ENCODE data around the gene PTPRN2. TPM values are rescaled to one million over a fixed set of nuclear protein-coding genes. Genes with fewer than 3 reads are reported as not detected.

PTPRN2 gene
- total and polyA plus RNA-seq, 2 of the 8 experiments (the other 6 are each of a cell fraction or from before 2014, with no cell fraction given) = 2.6 to 4.5 TPM

GRCh38 chr7:157846271-157846670 is 741.4 kb downstream of the PTPRN2 start (continued):
- TF ChIP-seq CHD1 (IDR thresholded peaks at IDR 0.05; ENCODE audit: low read depth, low read length) (no peak), RFX5 (IDR thresholded peaks at IDR 0.05; ENCODE audit: borderline replicate concordance, low read depth, low read length) (no peak), ZNF274 (IDR thresholded peaks at IDR 0.05; ENCODE audit: borderline replicate concordance, extremely low read depth, low read length) (no peak), BRCA1 (IDR thresholded peaks at IDR 0.05; ENCODE audit: low read depth, low read length) (no peak), EZH2 (IDR thresholded peaks at IDR 0.05; ENCODE audit: low read depth, low read length, severe bottlenecking) (no peak), MAFK (IDR thresholded peaks at IDR 0.05; ENCODE audit: low read depth, low read length) (no peak), CEBPB (IDR thresholded peaks at IDR 0.05; ENCODE audit: low read depth, low read length) (no peak), CHD2 (IDR thresholded peaks at IDR 0.05; ENCODE audit: low read length) (no peak)

Measured in H1 (cell line).